ENCODE measurements around the gene FAT4. TPM values are rescaled to one million over a fixed set of nuclear protein-coding genes. Genes with fewer than 3 reads are reported as not detected.
A peak's percentile ranks its signal among the peaks of the same experiment; 100 is the strongest.

FAT4 gene, protein sequence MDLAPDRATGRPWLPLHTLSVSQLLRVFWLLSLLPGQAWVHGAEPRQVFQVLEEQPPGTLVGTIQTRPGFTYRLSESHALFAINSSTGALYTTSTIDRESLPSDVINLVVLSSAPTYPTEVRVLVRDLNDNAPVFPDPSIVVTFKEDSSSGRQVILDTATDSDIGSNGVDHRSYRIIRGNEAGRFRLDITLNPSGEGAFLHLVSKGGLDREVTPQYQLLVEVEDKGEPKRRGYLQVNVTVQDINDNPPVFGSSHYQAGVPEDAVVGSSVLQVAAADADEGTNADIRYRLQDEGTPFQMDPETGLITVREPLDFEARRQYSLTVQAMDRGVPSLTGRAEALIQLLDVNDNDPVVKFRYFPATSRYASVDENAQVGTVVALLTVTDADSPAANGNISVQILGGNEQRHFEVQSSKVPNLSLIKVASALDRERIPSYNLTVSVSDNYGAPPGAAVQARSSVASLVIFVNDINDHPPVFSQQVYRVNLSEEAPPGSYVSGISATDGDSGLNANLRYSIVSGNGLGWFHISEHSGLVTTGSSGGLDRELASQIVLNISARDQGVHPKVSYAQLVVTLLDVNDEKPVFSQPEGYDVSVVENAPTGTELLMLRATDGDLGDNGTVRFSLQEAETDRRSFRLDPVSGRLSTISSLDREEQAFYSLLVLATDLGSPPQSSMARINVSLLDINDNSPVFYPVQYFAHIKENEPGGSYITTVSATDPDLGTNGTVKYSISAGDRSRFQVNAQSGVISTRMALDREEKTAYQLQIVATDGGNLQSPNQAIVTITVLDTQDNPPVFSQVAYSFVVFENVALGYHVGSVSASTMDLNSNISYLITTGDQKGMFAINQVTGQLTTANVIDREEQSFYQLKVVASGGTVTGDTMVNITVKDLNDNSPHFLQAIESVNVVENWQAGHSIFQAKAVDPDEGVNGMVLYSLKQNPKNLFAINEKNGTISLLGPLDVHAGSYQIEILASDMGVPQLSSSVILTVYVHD (N-terminal part only)
- not detected for total RNA-seq

DNA sequence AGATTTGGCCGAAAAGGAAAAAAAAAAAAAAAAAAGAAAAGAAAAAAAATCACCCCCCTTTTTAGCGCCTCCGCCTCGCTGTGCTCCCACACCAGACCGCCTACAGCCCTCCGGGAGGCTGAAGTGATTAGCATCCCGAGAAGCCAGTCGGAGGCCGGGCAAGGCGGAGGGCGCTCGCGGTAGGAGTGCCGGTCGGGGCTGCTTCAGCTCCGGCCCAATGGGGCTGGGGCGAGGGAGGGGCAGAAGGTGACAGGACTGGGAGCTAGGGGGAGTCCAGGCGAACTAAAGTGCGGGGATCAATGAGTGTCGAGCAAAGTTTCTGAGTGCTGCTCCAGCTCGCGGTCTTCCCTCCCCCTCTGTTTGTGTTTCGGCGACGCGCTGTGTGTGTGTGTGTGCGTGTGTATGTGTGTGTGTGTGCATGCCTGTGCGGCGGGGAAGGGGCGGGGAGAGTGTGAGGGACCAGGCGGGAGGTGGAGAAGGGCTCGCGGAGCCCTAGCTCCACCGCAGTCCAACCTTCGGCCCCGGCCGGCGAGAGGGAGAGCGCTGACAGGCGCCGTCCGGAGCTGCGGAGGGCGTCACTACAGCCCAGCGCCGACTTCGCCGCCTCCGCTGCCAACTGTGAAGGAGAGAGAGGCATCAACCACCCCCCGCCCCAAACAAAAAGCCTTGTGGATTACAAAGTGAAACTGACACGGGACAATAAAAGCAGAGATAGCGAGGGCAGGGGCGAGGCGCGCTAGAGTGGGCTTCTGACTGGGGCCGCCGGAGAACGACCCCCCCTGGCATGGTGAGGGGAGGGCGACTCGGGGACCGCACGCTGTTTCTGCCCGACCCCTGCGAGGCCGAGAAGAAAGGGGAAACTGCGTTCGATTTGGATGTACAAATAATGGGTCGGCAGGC, at the start of gene FAT4:
FAT4 (plus strand) TSS at position 280 of the 900 bp plus-strand sequence. CDS start 1,457 bp downstream, outside the sequence.
- peak; percentile 35 for DNase-seq
- Mint-ChIP-seq H3K27ac (no peak within 1 kb of the TSS), H3K4me1 (peaks cover 35% of the 10 kb centered on the region), H3K4me3 (peak within 1 kb of the TSS; percentile 75), H3K36me3 (ENCODE audit: low read depth) (no peaks in the 10 kb centered on the region), H3K9me3 (no peaks in the 10 kb centered on the region), H3K27me3 (peaks cover 49% of the 10 kb centered on the region)
- ChIA-PET CTCF (interaction anchor here (1.9 kb wide), 1 partner anchor 10 kb away, joined by 8 read pairs; no protein-coding TSS in a partner anchor), POLR2A (no interaction called here)

DNA sequence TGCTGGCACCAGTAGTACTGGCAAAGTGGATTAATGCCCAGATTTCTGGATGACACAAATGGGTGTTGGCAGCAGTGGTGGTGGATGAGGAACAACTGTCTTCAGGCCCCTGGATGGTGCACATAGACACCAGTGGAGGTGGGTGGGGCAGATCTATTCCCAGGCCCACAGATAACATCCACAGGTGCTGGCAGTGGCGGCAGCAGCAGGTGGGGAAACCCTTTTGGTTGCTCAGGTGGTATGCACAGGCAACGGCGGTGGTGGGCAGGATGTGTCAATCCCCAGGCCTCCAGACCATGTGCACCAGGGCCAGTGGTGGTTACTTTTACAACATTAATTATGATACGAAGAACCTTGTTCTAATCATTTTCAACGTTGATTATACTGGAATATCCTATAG, 48.9 kb upstream of the FAT4 start:
- CTCF ChIA-PET = no interaction called here
- no peaks in the 10 kb centered on the region for H3K36me3 Mint-ChIP-seq (ENCODE audit: low read depth)
- H3K27me3 Mint-ChIP-seq = no peaks in the 10 kb centered on the region
- no peaks in the 10 kb centered on the region for H3K4me1 Mint-ChIP-seq
- no peaks in the 10 kb centered on the region for H3K9me3 Mint-ChIP-seq
- H3K4me3 Mint-ChIP-seq = no peak overlapping the region
- no peak for DNase-seq
- POLR2A ChIA-PET = no interaction called here
- H3K27ac Mint-ChIP-seq = no peak overlapping the region

DNA sequence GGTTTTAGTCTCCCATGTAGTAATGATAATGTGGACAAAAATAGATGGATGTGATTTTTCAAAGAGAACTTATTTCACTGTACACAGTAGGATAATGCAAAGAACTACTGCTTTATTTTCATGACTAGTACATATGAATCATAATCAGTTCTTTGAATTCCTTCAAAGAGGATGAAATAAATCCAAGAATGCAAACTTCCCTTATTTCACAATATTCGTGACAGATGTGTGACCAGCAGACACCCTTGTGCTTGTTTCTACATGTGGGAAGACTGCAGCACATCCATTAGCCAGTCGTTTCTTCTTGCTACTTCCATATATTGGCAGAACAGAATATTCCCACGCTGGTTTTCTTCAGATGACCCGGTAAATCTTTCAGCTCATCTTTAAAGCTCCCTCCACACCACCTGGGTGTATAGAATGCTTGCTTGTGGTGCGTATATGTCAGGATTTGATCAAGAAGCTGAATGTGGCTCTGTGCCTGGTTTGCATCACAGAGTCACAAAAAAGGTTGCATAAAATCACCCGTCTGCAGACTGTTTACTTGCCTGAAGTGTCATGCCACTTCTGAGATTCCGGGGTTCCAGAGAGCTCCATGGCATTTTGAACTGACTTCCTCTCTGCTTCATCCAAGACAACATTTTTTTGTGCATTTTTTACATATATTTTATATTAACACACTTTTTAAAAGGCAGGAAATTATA, 47.7 kb upstream of the FAT4 start:
- ChIA-PET CTCF (no interaction called here), POLR2A (no interaction called here)
- Mint-ChIP-seq H3K27me3 (no peaks in the 10 kb centered on the region), H3K36me3 (ENCODE audit: low read depth) (no peaks in the 10 kb centered on the region), H3K4me3 (no peak overlapping the region), H3K4me1 (no peaks in the 10 kb centered on the region), H3K9me3 (no peaks in the 10 kb centered on the region), H3K27ac (no peak overlapping the region)
- DNase-seq = no peak

DNA sequence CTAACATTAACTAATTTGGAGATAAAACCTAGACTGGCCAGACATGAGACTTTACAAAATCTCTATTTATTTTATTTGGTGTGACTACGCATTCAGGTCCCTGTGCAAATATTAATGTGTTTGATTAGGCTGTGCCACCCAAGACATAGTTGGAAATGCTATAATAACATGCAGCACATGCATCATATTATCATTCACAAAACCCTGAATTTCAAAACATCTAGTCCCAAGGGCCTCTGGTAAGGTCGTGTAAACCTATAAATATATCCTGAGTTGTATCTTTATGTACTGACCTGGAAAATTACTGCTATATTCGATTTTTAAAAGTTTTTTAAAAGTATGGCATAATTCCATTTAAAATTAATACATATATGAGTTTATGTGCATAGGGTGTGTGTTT, 47.1 kb upstream of the FAT4 start:
- Mint-ChIP-seq H3K9me3 (no peaks in the 10 kb centered on the region), H3K4me3 (no peak overlapping the region), H3K27ac (no peak overlapping the region), H3K36me3 (ENCODE audit: low read depth) (no peaks in the 10 kb centered on the region), H3K27me3 (no peaks in the 10 kb centered on the region), H3K4me1 (no peaks in the 10 kb centered on the region)
- POLR2A ChIA-PET = no interaction called here
- no peak for DNase-seq
- CTCF ChIA-PET = no interaction called here

DNA sequence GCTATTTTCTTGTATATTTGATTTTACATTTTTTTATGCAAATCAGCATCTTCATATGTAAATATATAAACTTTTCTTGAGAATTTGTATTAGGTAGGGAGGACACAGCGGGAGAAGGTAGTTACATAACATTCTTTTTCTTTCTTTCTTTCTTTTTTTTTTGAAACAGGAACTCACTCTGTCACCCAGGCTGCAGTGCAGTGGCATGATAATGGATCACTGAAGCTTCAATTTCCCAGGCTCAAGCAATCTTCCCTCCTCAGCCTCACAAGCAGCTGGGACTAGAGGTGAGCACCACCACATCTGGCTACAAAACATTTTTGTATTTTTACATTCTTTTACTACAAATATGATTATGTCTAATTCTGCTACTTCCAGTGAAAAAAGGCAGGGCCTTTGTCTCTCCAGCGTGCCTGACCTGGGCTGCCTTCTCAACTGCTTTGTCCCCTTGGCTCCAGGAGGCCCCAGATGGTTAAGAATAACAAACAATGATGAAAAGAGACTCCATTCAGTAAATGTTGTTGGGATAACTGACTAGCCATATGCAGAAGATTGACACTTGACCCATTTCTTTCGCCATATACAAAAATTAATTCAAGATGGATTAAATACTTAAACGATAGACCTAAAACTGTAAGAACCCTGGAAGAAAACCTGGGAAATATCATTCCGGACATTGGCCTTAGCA, 46.5 kb upstream of the FAT4 start:
- Mint-ChIP-seq H3K27me3 (no peaks in the 10 kb centered on the region), H3K9me3 (no peaks in the 10 kb centered on the region), H3K4me1 (no peaks in the 10 kb centered on the region), H3K27ac (no peak overlapping the region), H3K36me3 (ENCODE audit: low read depth) (no peaks in the 10 kb centered on the region), H3K4me3 (no peak overlapping the region)
- POLR2A ChIA-PET = no interaction called here
- no peak for DNase-seq
- CTCF ChIA-PET = no interaction called here

DNA sequence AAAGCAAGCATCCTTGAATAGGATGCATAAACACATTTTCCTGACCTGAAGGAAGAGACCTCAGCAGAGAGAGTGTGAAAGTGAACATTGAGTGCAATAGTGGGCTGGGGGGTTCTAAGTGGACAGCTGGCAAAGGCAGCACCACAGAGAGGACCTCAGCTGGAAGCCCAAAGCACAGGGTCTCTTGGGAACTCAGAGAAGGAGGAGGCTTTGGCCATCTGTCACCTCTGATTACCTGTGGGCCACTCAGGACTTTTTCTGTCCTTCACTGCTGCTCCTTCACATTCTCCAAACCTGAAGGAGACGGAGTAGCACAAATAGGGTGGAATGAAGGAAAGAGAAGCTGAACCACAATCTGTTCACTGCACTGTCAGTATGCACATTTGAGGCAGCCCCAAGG, 37.9 kb upstream of the FAT4 start:
- Mint-ChIP-seq H3K27ac (no peak overlapping the region), H3K36me3 (ENCODE audit: low read depth) (no peaks in the 10 kb centered on the region), H3K4me1 (no peaks in the 10 kb centered on the region), H3K4me3 (no peak overlapping the region), H3K27me3 (no peaks in the 10 kb centered on the region), H3K9me3 (no peaks in the 10 kb centered on the region)
- ChIA-PET POLR2A (no interaction called here), CTCF (no interaction called here)
- no peak for DNase-seq

DNA sequence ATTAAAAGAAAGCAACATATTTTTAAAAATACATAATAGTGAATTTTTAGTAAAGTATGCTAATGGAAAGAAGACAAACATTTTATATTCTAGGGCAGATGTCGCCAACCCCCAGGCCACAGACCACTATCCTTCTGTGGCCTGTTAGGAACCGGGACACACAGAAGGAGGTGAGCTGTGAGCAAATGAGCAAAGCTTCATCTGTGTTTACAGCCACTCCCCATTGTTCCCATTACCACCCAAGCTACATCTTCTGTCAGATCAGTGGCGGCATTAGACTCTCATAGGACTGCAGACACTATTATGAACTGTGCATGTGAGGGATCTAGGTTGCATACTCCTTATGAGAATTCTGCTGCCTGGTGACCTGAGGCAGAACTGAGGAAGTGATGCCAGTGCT, 37.0 kb upstream of the FAT4 start:
- Mint-ChIP-seq H3K27ac (no peak overlapping the region), H3K4me3 (no peak overlapping the region), H3K9me3 (no peaks in the 10 kb centered on the region), H3K36me3 (ENCODE audit: low read depth) (no peaks in the 10 kb centered on the region), H3K27me3 (no peaks in the 10 kb centered on the region), H3K4me1 (no peaks in the 10 kb centered on the region)
- POLR2A ChIA-PET = no interaction called here
- CTCF ChIA-PET = no interaction called here
- no peak for DNase-seq

DNA sequence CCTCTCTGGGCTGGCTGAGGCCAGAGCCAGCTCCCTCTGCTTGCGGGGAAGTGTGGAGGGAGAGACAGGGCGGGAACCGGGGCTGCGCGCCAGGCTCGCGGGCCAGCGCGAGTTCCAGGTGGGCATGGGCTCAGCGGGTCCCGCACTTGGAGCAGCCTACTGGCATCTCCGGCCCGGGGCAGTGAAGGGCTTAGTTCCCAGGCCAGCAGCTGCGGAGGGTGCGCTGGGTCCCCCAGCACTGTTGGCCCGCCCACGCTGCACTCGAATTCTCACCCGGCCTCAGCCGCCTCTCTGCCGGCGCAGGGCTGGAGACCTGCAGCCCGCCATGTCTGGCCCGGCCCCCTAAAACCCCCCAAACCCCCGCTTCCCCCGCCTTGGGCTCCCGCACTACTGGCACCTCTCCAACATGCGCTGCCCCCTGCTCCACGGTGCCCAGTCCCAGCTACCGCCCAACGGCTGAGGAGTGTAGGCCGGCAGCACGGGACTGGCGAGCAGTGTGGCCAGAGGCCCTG, 33.8 kb upstream of the FAT4 start:
- Mint-ChIP-seq H3K27me3 (no peaks in the 10 kb centered on the region), H3K4me1 (no peaks in the 10 kb centered on the region), H3K27ac (no peak overlapping the region), H3K9me3 (no peaks in the 10 kb centered on the region), H3K36me3 (ENCODE audit: low read depth) (no peaks in the 10 kb centered on the region), H3K4me3 (no peak overlapping the region)
- no peak for DNase-seq
- ChIA-PET CTCF (no interaction called here), POLR2A (no interaction called here)

DNA sequence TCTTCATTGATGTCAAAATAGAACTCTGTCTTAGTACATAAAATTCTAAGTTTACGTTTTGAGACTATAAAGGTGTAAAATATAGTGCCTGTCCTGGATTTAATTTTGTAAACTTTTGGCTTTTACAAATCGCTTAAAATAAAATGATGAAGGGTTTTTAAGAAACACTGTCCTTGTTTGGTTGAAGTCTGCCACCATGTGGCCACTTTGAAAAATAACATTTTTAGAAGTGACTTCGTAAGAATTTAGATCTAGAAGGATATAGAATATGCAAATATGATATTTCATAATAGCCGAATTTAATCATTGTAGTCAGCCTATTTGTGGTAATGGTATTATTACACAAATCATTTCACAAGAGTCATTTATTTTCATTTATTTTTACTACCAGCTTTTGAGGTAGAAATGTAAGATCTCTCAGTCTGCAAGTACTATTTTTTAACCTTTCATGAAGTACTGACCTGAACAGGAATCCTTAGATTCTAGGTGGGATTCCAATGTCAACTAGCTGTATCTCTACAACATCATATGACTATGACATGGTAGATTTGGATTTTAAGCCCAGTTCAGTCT, 31.0 kb upstream of the FAT4 start:
- Mint-ChIP-seq H3K27ac (no peak overlapping the region), H3K36me3 (ENCODE audit: low read depth) (no peaks in the 10 kb centered on the region), H3K27me3 (no peaks in the 10 kb centered on the region), H3K4me3 (no peak overlapping the region), H3K4me1 (no peaks in the 10 kb centered on the region), H3K9me3 (no peaks in the 10 kb centered on the region)
- CTCF ChIA-PET = interaction anchor here (0.9 to 2.2 kb wide), 3 partner anchors 29 to 950 kb away, joined by 3 to 9 read pairs (median 4); no protein-coding TSS in a partner anchor
- POLR2A ChIA-PET = no interaction called here
- DNase-seq = no peak

DNA sequence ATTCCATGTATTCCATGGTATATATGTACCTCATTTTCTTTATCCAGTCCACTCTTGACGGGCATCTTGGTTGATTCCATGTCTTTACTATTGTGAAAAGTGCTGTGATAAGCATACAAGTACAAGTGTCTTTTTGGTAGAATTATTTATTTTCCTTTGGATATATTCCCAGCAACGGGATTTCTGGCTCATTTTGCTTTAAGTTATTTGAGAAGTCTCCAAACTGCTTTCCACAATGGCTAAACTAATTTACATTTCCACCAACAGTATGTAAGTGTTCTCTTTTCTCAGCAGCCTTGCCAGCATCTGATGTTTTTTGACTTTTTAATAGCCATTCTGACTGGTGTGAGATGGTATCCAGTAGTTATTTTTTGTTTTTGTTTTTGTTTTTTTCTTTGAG, 17.6 kb upstream of the FAT4 start:
- no peak overlapping the region for H3K4me3 Mint-ChIP-seq
- H3K4me1 Mint-ChIP-seq = no peaks in the 10 kb centered on the region
- DNase-seq = no peak
- H3K36me3 Mint-ChIP-seq (ENCODE audit: low read depth) = no peaks in the 10 kb centered on the region
- H3K9me3 Mint-ChIP-seq = no peaks in the 10 kb centered on the region
- ChIA-PET CTCF (no interaction called here), POLR2A (no interaction called here)
- H3K27me3 Mint-ChIP-seq = no peaks in the 10 kb centered on the region
- no peak overlapping the region for H3K27ac Mint-ChIP-seq

DNA sequence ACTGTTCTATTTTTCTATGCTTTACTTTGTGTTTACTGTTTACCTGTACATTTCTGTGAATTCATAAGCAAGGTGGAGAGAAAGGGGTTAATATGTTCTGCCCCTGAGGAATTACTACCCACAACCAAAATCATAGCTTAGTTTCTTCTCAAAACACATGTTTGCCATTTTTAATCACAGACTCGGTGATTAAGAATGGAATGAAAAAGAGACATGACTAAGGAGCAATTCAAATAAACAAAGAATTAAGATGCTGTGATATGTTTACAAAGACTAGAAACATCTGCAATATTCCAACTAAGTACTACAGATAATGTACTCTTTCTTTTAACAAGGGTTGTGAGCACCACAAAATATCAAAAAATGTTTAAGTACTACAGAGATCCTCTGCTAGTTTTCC, 11.7 kb upstream of the FAT4 start:
- ChIA-PET POLR2A (no interaction called here), CTCF (no interaction called here)
- Mint-ChIP-seq H3K27ac (no peak overlapping the region), H3K4me3 (no peak overlapping the region), H3K36me3 (ENCODE audit: low read depth) (no peaks in the 10 kb centered on the region), H3K4me1 (no peaks in the 10 kb centered on the region), H3K9me3 (no peaks in the 10 kb centered on the region), H3K27me3 (no peaks in the 10 kb centered on the region)
- no peak for DNase-seq

DNA sequence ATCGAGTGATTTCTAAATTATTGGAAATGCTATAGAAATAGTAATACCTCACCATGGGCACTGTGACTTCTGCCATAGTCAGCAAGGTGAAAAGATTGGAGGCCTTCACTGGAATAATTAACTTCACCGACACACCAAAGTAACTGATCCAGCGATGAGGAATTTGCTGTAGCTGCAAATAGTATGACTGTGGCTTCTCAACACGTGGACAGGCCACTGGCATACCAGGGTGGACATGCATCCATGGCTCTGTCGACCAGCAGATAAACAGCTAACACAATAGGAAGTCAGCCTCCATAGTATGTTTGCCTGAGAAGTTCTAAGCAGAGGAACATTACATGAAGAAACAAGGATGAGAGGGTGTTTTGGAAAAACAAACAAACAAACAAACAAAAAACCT, 10.9 kb upstream of the FAT4 start:
- Mint-ChIP-seq H3K4me1 (no peaks in the 10 kb centered on the region), H3K36me3 (ENCODE audit: low read depth) (no peaks in the 10 kb centered on the region), H3K27me3 (no peaks in the 10 kb centered on the region), H3K9me3 (no peaks in the 10 kb centered on the region), H3K27ac (no peak overlapping the region), H3K4me3 (no peak overlapping the region)
- ChIA-PET CTCF (no interaction called here), POLR2A (no interaction called here)
- no peak for DNase-seq
